GM19468 (cell line): ENCODE measurements around the gene CCNL2.
"Not testable (repeated sequence)": the region's sequence is repeated elsewhere in the genome, so short reads cannot be mapped to it uniquely, and the experiment has no call there.

Experiments used
- ATAC-seq: cut with Tn5 transposase; IDR thresholded peaks from one replicate; pipeline ENCODE4 v1.9.1; 2021; ENCODE audit warnings: mild to moderate bottlenecking, moderate library complexity, moderate number of reproducible peaks; ENCODE audit not compliant: unreplicated experiment; ENCODE audit errors: extremely low read depth

CCNL2 gene

DNA sequence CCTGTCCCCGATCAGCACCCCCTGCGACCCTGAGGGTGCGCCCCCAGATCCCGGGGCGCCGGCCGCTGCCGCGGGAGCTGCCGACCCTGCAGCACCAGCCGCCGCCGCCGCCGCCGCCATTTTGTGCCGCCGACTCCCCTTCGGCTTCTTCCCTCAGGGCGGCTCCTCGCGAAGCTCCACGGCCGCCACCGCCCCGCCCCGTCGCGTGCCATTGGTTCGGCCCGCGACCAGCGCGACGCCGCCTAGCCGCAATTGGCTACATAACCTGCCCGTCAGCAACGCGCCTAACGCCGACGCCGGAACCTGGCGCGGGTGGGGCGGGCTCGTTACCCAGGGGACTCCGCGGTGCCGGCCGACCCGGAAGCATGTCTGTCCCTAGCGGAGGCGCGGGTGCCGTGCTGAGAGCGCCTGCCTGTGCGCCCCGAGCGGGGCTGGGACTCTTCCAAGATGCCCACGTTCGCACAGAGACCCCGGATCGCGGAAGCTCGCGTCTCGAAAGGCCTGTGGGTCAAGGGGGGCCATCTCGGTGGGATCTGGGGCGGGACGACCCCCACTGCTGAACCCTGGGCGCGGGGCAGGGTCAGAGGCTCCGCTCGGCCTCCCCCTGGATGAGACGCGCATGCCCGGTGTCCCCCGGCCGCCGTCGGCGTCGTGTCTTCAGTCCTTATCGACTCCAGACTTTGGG, at the start of gene CCNL2:
Gene CCNL2 (minus strand): TSS at position 149 of the 685 bp plus-strand sequence. CDS start 29 bp downstream, at position 120.
- peak; percentile 82 for ATAC-seq

DNA sequence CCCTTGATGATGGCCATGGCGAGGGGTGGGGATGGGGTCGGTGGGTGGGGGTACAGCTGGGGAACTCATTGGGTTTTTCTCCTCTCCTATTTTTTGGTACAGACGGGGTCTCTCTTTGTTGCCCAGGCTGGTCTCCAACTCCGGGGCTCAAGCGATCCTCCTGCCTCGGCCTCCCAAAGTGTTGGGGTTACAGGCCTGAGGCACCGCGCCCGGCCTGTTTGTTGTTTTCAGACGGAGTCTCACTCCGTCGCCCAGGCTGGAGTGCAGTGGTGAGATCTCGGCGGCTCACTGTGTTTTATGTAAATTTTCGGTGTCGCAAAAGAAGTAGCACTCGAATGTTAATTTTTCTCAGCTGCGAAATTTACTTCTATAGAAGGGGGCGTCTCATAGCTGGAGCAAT, 47.5 kb upstream of the CCNL2 start:
- ATAC-seq, result not testable (repeated sequence)

DNA sequence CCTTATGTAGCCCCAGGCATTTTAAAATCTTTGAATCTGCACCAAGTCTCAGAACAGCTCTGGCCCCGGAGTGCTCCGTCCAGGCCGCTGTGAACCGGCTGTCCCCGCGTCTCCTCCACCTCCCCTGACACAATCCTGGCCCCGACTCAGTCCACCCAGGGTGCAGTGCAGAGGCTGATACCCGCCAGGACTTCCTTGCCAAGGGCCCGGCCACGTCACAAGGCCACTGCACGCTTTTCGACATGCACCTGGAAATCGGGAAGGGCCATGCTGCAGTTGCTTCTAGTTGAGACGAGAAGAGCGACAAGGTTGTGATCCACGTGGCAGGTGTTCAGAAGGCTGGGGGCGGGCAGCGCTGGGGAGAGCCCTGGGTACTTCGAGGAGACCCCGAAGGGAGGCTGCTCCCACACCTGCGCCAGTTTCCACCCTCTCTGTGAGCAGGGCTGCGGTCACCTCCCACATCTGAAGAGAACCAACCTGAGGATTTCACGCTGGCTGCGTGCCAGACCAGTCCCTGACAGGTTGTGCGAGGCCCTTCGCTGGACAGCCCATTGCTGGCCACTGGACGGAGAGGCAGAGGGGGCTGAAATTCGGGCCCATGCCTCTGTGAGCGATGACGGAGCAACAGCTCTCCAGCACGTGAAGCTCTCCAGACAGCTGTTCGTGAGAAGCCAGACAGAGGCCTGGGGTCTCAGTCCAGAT, 43.1 kb upstream of the CCNL2 start:
- no peak for ATAC-seq

DNA sequence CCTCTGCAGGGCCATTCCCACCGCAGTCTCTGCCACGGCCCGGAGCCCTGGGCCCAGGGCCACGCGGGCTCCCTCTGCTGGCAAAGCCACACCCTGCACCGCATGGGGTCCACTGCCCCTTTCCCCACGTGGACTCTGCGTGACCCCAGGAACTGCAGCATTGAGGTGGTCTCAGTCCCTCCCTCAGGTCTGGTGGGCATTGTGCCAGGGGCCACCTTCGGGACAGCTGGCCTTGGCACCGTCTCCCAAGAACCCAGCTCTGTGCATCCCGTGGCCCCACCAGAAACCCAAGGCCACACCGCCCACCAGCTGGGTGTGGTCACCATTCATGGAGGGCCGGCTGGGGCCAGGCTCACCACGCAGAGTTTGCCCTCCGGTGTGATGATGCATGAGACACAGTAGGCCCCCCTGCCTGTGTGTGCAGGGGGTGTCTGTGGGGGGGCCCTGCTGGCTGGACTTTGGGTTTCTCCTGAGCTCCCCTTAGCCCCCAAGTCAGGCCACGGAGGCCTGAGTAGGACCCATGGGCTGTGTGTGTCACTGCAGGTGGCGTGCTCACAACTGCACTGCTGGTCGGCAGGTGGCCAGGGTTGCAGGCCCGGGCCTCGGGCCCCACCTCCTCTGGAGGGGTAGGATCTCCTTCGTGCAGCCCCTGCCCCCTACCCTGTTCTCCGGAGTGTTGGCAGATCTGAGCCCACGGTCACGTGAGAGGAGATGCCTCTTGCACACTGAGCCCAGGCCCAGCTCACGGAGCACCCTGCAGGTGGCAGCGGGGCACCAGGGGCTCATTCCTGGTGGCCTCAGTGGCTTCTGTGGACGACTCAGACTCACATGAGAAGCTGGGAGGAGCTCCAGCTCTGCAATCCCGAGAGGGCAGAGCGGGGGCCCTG, 42.1 kb upstream of the CCNL2 start:
- no peak for ATAC-seq

DNA sequence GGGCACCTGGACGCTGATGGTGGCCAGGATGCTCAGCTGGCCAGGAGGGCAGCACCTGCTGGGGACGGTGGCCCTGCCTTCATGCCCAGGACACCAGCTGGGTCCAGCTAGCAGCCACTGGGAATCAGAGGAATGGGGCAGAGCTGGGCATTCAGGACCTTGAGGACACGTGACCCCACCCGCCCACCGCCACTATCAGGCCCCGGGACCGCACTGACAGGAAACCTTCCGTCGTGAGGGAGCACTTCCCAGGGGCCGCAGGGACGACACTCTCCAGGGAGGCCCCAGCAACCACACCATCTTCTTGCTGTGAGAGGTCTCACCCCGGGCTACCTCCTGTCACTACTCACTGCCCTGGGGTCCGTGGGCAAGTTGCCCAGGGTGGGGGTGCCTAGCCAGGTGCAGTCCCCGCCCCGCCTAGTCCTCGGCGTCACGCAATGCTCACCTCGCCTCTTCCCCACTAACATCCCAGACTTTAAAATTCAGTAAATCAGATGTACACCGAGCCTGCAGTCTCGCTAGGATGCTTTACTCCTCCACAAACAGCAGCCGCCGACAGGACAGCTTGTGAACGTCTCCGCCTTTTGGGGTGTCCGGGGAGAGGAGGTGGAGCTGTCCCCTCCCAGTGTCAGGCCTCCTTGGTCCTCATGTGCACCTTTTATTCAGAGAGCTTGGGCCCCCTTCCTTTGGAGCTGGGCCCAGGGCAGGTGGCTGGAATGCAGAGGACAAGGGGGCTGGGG, 41.3 kb upstream of the CCNL2 start:
- no peak for ATAC-seq

DNA sequence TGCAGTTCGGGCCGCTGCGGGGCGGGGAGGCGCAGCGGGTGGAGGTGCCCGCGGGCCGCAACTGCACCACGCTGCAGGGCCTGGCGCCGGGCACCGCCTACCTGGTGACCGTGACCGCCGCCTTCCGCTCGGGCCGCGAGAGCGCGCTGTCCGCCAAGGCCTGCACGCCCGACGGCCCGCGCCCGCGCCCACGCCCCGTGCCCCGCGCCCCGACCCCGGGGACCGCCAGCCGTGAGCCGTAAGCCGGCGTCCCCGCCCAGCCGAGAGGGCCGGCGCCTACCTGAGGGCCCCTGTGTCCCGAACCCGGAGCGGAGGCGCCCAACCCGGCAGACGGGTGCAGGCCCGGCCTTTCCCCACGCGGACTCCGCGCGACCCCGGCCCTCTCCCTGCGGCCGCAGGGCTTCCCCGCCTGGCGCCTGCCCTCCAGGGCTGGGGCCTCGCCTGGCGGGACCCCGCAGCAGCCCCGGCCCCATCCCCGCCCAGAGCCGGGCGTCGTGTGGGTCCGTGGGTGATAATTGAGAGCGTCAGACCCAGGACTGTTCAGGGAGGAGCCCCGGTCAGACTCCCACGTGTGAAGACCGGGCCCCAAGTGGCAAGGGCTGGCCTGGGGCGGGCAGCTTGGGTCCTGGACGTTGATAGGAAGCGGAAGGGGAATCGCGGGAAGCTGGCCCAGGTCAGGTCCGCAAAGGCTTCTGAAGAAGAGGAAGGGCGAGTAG, 40.6 kb upstream of the CCNL2 start:
- no peak for ATAC-seq

DNA sequence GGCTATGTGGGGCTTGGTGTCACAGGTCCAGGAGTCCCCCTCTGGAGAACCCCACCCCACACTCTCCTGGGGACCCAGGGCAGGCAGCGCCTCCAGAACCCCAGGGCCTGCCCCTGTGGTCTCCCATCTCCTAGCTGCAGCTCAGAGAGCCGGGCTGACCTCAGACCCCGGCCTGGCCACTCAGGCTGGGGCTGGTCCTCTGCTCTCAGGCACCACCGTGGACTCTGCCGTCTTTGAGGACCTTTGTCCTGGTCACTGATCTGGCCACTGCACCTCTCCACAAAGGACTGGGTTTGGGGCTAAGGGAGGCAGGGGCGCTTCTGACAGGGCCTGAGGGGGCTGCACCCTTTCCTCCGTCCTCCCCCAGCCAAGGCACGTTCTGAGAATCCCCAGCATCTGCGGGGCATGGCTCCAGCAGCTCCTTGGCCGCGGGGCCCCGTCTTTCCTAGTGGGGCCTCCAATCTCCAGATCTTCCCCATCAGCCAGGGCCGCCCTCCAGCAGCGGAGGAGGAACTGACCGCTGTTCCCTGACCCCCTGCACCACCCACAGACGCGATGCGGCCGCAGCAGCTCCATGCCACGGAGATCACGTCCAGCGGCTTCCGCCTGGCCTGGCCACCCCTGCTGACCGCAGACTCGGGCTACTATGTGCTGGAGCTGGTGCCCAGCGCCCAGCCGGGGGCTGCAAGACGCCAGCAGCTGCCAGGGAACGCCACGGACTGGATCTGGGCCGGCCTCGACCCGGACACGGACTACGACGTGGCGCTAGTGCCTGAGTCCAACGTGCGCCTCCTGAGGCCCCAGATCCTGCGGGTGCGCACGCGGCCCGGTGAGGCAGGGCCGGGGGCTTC, 39.6 kb upstream of the CCNL2 start:
- no peak for ATAC-seq

DNA sequence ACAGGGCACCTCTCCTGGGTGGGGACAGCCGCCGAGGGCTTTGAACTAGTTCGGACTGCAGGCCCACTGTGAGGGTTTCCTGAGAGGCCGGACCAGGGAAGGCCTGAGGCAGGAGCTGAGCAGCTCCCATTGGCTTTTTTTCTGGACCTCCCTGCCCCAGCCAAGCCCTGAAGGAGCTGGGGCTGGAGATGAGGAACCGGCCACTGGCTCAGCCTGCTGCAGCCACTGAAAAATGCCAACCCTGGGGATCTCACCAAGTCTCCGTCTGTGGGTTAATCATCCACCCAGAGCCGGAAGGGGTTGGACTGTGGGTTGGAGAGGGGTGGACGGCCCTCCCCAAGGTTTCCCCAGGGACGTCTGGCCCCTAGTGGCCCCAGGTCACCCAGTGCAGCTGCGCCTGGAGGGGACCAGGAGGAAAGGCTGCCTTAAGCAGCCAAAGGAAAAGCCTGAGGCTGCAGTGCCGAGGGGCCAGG, 38.8 kb upstream of the CCNL2 start:
- ATAC-seq, result no peak

DNA sequence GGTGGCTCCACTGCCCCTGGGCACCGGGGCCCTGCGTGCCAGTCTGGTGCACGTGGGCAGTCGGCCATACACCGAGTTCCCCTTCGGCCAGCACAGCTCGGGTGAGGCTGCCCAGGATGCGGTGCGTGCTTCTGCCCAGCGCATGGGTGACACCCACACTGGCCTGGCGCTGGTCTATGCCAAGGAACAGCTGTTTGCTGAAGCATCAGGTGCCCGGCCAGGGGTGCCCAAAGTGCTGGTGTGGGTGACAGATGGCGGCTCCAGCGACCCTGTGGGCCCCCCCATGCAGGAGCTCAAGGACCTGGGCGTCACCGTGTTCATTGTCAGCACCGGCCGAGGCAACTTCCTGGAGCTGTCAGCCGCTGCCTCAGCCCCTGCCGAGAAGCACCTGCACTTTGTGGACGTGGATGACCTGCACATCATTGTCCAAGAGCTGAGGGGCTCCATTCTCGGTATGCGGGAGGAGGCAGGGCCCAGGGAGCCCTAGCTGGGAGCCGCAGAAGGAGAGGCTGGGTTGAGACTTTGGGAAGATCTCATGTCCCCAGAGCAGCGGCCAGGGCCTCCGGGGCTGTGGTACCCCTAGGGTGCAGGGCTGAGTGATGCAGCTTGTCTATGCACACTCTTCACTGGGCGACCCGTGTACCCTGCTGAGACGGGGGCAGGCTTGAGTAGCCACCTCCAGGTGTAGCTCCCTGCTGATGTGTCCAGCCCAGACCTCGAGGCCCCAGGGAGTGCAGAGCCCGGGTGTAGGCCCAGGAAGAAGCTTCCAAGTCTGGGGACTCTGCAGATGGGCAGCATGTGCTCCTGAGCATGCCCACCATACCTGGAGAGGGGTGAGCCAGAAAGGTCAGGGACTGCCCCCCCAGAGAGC, 38.1 kb upstream of the CCNL2 start:
- no peak for ATAC-seq

DNA sequence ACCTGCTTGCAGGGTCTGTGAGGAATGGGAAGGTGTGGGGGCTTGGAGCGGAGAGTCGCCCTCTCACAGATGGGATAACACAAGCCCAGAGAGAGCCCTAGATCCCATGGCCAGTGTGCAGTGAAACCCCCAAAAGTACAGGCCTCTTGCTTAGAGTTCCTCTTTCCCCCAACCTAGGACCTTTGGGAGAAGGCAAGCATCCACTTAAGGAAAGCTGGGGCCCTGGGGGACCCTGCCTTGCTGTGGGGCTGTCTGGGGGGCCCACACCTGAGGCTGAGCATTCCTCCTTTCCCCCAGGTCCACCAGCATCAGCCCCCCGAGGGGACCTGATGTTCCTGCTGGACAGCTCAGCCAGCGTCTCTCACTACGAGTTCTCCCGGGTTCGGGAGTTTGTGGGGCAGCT, 37.5 kb upstream of the CCNL2 start:
- ATAC-seq, result no peak

DNA sequence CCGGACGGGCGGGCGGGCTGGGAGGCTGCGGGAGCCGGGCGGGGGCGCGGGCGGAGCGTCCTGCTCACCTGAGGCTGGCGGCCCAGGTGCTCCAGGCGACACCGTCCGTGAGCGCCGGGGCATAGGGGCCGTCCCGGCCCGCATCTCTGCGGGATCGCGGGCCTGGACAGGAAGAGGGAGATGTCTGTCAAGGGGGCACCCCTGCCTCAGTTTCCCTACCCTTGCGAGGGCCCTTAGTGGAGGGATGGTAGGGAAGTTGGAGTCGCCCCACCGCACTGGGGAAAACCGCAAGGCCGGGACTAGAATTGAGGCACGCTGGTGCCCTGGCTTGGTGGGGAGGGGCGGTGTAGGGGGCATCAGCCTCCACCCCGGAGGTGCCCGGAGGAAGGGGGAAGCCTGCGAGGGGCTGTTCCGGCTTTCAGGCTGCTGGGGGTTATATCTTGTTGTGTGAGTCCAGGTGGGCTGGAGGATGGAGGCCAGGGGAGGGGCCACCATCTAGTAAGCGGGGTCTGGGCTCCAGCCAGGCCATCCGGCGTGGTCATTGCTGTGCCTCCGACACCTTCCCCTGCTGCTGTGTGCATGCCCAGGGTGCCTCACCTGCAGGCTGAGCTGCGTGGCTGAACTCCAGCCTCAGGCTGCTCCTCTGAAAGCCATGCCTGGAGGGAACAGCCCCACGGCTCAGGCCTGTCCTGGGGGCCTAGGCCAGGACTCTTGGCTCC, 36.9 kb upstream of the CCNL2 start:
- ATAC-seq, result no peak

DNA sequence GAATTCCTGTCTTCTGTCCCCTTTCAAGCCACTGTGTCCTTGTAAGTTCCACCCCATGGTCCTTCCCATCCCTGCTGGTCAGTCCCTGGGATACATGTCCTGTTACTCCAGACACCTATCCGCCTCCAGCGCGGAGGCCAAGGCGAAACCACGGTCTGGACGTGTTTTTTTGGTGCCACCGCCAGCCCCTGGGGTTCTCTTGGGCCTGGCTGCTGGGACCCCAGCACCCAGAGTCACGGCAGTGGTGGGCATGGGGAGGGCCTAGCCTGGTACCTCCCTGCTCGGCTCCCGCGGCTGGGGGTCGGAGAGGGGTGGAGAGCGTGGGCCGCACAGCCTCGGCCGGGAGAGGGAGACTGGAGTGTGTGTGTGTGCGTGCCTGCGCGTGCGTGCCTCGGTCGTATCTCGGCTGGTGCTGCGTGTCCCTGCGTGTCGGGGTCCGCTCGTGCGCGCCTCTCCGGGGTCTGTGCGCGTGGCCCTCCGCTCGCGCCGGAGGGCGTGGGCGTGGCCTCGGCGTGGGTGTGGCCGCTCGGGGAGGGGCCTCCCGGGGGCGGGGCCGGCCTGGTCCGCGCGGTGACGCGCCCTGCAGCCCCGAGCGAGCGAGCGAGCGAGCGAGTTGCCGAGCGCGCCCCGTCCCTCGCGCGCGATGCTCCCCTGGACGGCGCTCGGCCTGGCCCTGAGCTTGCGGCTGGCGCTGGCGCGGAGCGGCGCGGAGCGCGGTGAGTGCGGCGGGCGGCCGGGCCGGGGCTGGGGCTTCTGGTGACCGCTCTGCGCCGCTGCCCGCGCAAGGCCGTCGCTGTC, 36.2 kb upstream of the CCNL2 start, which contains the start of gene VWA1:
Gene VWA1 (plus strand): TSS at position 585 of the 798 bp plus-strand sequence. CDS start 59 bp downstream, at position 644.
- ATAC-seq, result no peak

DNA sequence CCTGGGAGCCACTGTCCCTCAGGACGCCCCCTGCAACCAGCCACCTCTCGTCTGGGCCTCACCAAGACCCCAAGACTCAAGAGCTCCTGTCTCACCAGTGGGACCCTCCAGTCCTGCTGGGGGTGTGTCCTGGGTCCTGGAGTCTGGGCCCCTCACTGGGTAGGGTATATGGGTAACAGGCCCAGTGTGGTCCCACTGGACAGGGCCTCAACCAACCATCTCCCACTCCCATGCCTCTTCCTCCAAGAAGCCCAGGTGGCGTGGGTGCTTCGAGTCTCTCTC, 35.6 kb upstream of the CCNL2 start:
- no peak for ATAC-seq

DNA sequence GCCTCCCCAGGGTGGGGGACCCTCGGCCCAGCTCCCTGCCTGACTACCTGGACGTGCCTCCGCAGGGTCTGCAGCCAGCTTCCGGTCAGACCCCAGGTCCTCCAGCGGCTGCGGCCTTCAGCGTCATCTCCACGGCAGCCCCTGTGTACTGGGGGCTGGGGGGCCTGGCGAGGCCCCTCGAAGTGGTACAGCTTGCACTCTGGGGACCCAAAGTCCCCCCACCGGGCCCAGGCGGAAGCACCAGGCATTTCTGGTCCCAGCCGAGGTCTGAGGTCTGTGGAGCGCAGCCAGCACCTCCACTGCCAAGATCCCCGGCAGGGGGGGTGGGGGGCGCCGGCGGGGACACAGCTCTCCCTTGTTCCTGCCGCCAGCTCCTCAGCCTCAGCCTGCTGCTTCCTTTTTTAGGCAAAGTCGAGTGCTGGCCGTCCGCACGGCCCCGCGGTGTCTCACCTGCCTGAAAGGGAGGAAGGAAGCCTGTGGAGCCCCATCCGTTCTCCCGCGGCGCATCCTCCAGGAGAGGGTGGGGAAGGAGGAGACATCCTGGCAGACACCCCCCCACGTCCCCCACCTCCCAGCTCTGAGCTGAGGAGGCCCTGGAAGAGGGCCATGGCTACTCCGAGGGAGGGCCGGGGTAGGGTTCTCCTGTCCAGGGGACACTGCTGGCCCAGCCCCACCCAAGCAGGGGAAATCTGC, 35.1 kb upstream of the CCNL2 start:
- ATAC-seq, result no peak

DNA sequence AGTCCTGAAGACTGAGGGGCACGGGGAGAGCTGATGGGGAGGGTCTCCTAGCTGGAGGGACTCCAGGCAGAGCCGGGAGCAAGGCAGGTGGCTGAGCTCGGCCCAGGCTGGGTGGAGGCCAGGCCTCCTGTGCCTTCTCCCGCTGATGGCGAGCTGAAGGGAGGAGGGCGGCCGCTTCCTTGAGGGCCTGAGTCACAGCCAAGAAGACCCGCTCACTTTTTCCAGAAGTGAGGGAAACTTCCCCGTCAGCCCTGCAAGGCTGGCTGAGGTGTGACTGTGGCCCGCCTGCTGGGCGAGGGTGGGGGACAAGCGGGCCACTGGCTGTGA, 34.6 kb upstream of the CCNL2 start:
- ATAC-seq, result no peak
